GM19395 (cell line): ENCODE results near the gene ANG.
"Not testable (repeated sequence)": the region's sequence is repeated elsewhere in the genome, so short reads cannot be mapped to it uniquely, and the experiment has no call there.

ENCODE experiments used
- ATAC-seq: cut with Tn5 transposase; IDR thresholded peaks from one replicate; pipeline ENCODE4 v1.9.1; 2021; ENCODE audit warnings: mild to moderate bottlenecking, moderate library complexity; ENCODE audit not compliant: unreplicated experiment

The ANG gene

GRCh38 chr14:20697273-20698017 lies 8.9 kb downstream of the ANG start:
- ATAC-seq: peak; percentile 62

DNA sequence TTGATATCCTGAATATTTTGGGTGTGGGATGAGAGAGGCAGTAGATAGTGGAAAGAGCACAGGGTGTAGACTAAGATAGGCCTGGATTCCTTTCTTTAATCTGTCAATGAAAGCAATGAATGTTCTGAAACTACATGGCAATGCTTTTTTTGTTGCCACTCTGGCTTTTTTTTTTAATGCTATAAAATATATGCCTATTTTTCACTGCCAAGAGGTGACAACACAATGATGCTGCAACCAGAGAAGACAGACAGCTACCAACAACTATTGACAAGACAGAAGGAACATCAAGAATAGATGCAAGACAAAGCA lies 9.4 kb downstream of the ANG start:
- no peak for ATAC-seq

DNA sequence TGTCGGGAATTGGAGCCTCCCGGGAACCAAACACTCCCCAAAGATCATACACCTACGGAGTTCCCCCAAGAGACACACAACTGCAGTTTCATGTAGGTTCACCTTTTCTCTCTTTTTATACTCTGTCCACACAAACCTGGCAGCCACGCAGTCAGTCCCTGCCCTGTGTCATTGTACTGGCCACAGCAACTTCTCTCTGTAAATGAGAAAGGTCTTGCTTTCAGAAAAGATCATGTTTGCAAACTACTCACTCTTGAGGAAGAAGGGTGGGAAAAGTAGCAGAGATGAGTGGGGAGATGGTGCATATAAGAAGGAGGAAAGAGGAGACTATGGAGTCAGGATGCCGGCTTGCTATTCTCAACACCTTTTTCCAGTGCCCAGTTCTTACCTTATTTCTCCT lies 10.4 kb downstream of the ANG start:
- no peak for ATAC-seq

- no peak for ATAC-seq
These were observed 11.4 kb downstream of the ANG start for GRCh38 chr14:20699931-20700330.

- ATAC-seq: not testable (repeated sequence)
These were observed 12.4 kb downstream of the ANG start for GRCh38 chr14:20700965-20701364.

DNA sequence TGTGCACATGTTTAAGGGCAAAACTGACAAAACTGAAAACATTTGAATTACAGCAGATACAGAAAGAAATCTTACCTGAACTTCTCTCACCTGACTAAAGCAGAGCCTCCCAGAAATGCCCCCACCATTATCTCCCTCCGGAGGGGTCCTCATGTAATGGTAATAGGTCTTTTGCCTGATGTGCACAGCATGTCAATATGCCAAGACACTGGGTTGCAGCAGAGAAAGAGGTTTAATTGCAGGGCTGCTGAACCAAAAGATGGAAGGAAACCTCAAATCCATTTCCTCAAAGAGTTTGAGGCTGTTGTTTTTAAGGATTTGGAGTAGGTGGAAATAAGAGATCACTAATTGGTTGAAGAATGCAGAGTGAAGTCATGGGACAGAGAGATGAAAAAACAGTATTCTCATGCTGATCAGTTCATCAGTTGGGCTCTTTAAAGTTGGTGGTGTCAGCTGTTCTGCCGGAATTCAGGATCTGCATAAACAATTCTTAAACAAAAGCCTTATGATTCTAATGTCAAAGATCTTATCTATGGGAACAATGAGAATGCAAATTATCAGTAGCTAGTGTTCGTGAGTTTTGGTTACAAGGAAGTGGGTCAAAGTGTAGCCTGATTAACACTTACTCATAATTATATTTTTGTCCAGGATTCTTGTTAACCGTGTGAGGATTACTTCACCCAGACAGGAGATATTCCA lies 18.2 kb downstream of the ANG start:
- no peak for ATAC-seq

- no peak for ATAC-seq
These were observed 19.1 kb downstream of the ANG start for GRCh38 chr14:20707622-20708021.

- no peak for ATAC-seq
These were observed 22.7 kb downstream of the ANG start for GRCh38 chr14:20711261-20711660.

- no peak for ATAC-seq
These were observed 23.1 kb downstream of the ANG start for GRCh38 chr14:20711685-20712084.

DNA sequence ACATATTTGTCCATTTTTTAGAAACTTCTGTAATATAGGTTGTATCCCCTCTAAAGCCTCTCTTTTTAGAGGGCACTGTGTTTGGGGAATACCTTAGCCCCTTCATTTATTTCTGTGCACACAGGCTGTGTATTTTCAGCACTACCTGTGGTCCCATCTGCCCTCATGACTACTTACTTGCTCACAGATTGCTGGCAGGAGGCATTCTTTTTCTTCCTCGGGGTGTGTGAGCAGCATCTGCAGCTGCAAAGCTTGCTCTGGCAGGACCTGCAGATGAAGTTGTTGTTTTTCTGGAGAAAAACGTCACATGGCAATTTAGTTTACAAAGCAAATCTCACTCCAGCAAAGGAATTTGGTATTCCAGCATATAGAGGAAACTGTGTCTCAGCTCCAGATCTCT lies 24.3 kb downstream of the ANG start:
- no peak for ATAC-seq

GRCh38 chr14:20714593-20715250 lies 26.2 kb downstream of the ANG start:
- ATAC-seq: no peak

- ATAC-seq: no peak
These were observed 31.2 kb downstream of the ANG start for GRCh38 chr14:20719777-20720176.

DNA sequence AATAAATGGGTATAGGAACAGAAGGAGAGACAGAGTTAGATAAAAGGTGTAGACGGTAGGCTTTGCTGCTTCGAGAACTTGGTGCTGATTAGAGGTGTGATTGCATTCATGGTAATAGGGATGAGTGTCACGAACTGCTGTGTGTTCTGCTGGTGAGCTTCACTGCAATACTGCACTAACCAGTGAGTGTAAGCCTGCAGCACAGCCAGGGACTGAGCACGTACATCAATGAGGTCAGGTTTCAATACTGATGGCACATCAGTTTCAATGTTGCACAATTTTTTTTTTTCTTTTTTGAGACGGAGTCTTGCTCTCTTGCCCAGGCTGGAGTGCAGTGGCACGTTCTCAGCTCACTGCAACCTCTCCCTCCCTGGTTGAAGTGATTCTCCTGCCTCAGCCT lies 32.2 kb downstream of the ANG start:
- no peak for ATAC-seq

- ATAC-seq: no peak
These were observed 33.5 kb downstream of the ANG start for GRCh38 chr14:20722016-20722415.

DNA sequence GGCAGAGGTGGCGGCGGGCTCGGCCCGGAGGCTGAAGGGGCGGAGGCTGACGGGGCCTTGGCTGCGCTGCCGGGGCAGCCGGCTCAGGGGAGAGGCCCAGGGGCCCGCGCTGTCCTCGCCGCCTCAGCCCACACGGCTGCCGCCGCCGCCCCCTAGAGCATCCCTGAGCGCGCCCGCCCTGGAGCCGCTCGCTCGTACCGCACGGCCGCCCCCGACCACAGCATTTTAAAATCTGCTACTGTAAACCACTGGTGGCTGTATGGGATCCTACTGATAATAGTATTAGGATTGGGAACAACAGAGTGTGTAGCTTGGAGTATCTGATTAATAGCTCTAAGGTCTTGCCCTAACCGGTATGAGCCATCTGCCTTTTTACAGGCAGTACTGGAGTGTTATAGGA lies 34.9 kb downstream of the ANG start:
- ATAC-seq: no peak

DNA sequence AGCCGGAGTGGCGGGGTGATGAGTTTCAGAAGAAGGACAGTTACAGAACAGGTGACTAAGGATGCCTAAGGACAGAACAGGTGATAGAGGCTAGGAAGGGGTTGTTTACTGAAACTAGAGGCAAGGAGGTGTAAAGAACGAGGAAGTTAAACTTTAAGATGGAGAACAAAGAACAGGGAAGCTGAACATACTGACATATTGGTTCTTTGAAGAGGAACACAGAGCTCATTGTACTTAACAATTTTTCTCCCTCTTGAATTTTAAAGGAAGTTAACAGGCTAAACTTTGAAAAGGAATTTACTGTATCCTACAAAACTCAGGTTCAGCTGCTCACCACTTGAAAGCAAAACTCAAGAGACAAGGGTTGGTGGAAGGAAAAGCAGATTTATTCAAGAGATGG lies 37.6 kb downstream of the ANG start:
- ATAC-seq: not testable (repeated sequence)

DNA sequence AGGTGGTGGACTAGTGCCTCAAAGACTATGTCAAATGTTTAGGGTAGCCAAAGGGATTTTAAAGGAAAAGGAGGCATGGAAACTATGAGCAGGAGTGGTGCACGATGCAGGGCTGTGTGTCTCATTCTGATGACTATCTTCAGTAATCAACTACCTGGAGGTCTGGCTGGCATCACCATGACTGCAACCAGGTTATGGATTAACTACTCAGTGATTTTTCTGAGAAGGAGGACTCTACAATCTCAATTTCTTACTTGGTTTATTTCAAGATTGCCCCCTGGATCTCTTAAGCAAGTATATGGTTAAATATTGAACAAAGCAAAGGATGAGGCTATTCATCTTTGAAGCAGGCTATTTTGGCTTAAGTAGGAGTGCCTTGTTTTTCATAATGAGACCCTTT lies 38.0 kb downstream of the ANG start:
- no peak for ATAC-seq

DNA sequence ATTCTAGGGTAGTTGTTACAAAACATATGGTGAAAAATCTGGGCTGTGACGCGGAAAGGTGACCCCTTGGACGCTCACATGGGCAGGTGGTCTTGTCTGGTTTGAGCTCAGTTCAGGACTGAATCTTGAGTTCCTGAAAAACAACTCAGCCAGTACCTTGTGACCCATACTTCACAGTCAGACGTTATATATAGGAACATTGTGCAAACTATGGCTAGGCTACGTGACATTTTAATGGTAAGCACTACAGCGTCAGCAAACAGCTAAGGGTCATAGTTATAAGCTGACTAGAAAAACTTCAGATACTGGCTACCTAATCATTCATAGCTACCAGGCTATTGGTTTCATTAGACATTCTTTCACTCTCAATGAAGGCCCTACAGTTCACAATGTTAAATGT lies 42.3 kb downstream of the ANG start:
- ATAC-seq: no peak

DNA sequence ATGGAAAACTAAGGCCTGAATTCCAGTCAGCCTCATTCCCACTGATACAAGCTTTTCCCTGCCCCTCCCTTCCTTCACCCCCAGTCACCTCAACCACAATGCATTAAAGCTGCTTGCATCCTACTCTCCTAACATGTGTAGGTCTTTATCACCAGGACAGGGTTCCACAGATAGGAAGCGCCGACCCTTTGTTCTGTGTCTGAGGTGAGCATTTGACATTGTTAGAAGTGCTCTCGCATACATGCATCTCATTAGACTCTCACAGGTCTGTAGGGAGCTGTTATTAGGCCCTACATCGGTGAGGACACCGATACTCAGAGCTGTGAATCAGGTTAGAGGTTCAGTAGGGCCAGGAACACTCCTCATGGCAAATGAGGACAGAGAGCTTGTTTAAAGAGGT lies 43.9 kb downstream of the ANG start:
- ATAC-seq: no peak

GRCh38 chr14:20732979-20733635 lies 44.5 kb downstream of the ANG start:
- ATAC-seq: no peak

DNA sequence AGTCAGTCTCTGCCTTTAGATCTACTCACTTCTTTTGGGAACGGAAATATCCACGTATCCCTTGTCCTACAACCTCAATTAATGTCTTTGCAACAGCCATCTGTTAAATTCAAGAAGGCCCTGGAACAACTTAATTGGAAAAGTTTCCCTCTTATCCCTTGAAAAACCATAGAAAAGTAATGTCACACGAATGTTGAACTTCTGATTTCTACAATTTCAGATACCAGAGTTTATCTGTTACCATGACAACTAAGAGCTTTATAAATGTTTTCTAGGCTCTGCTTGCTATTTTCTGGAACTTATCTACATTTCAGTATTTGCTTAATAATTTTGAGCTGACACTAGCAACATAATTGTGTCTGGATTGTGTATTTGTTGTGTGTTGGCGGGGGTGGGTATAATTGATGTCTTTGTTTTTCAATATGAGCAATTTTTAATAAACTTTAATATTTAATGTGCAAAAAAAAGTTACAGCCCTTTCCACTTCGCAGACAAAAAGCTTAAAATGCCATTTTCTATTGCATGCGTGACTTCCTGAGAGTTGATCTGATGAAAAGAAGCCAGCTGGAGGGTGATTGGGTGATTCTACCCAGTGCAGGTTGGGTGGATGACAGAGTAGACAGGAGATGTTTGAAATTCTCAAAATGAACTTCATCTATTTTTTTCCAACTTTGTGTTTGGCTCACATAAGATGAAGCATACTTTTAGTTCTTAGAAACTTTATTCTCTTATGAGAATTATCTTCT lies 45.3 kb downstream of the ANG start:
- no peak for ATAC-seq
